HG02642 (cell line): Measurements from ENCODE around the gene COL15A1.

Experiments used
- ATAC-seq: cut with Tn5 transposase; IDR thresholded peaks from one replicate; pipeline ENCODE4 v1.9.1; 2021; ENCODE audit warnings: mild to moderate bottlenecking; ENCODE audit not compliant: unreplicated experiment, poor library complexity

Gene COL15A1

GRCh38 chr9:98913705-98914104, 30.0 kb upstream of the COL15A1 start:
- ATAC-seq = no peak

DNA sequence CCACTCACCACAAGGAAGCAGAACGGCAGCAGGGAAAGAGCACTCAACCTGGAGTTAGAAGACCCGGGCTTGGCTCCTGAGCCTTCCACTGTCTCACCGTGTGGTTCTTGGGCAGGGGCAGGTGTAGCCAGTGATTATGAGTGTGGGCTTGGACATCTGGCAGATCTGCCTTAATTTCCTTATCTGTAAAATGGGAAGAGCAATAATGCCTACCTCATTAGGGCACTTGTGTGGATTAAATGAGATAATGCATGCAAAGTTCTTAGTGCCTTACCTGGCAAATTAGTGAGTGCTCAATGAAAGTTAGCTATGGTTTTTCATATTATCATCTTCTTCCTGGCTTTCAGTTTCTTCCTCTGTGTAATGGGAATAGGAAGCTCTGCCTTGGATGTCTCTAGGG, 28.1 kb upstream of the COL15A1 start:
- ATAC-seq = no peak

- ATAC-seq = no peak
These were observed 27.0 kb upstream of the COL15A1 start for GRCh38 chr9:98916660-98917059.

DNA sequence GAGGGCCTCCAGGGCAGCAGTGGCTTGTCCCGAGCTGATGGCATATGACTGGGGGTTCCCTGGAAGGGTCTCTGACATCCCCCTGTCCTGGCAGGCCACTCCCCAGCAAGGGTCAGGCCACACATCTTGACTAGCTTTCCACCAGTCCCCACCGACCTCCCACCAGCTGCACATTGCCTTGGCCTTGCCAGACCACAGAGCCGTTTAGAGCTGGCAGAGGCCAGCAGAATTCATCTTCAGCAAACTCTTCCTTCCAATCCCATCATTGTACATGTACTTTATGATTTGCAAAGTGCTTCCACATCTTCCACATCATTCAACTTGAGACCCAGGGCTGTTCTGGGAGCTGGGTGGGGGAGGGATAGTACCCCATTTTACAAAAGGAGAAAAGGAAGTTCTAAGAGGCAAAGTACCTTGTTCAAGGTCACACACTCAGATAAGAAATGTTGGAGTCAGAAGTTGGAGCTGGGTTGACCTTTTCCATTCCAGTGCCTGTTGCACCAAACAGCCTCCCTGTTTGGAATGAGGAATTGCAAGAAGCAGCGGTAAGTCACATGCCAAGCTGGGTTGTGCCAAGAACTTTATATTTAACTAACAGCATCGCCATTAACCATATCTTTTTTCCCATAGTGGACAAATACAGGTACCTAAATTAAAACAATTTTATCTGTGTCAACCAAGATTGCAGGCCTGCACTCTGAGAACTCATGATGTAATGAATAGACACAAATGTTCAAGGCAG, 25.8 kb upstream of the COL15A1 start:
- ATAC-seq = no peak

DNA sequence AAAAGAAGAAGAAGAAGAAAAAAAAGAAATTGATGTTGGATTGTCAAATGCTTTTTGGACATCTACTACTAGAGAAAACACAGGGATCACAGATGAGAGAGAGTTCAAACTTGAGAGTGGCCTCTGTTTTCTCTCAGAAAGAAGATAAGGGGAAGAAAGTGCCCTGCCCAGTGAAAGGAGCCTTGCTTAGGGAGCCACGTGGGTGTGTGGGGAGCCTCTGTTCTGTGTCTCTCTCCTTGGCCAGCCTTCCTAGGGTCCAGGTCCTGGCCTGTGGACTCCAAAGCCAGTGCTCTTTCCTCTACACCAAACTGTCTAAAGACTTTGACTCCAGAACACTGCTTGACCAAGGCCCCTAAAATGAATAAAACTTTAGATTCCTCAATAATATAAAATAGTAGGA, 22.0 kb upstream of the COL15A1 start:
- ATAC-seq = no peak

GRCh38 chr9:98922721-98923435, 20.8 kb upstream of the COL15A1 start:
- no peak for ATAC-seq

- ATAC-seq = no peak
These were observed 20.1 kb upstream of the COL15A1 start for GRCh38 chr9:98923451-98924123.

DNA sequence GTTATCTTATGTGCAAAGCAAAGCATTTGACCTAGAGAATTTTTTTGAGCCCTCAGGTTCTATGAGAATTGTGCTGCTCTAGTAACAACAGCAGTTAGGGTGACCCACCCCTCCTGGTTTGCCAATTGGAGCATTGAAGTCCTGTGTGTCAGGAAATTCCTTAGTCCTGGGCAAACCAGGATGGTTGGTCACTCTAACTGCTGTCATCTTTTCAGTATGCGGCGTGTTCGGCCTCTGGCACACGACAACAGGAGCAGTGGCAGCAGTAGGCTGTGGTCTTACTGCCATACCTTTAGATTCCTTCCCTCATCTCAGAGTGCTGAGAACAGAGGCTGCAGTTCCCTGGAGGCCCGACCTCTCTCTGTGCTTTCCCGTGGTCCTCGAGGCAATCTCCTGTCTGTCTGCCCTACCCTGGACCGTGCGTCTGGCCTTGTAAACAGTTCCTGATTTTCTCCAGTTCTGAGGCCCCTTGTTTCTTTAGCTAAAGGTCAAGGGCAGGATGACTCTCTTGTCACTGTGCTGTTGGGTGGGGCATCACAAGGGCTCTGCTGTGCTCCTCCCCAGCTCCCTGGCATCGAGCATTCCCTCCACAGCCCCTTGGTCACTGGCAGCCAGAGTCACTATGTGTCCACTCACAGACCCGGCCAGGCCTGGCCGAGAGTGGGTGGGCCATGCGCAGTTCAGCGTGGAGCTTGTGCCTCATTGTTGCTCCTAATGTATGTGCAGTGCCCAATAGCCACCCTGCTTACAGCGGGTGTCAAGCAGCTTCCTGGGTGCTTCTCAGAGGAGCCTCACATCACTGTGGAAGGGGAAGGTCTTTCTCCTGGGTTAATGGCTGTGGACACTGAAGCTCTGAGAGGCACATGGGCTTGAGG, 18.5 kb upstream of the COL15A1 start:
- ATAC-seq = no peak

GRCh38 chr9:98925956-98926355, 17.8 kb upstream of the COL15A1 start:
- ATAC-seq = no peak

DNA sequence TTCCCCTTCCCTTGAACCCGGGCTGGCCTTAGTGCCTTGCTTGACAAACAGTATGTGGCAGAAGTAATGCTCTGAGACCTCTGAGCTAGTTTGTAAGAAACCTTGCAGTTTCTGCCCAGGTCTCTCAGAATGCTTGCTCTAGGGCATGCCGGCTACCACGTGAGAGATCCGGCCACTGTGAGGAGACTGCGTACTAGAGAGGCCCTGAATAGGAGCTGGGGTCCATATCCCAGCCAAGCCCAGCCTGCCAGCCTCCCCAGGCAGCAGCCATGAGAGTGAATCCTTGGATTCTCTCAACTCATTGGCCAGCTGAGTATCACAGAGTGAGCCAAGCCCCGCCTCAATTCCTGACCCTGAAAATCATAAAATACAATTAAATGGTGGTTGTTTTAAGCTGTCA, 16.0 kb upstream of the COL15A1 start:
- no peak for ATAC-seq

DNA sequence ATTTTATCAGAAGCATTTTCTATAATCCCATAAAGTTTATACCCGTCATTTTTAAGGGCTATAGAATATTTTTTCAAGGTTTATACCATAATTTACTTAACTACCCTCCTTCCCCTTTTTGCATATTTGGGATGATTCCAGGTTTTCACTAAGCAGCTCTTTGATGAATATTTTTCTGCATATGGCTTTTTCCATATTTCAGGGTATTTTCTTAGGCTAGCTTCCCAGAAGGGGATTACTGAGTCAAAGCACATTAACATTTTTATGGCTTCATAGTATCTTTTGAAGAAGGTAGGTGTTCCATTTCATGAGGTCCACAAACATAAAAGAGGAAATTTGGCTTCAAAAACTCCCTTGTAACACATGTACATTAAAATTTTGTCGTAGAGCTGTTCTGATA, 14.6 kb upstream of the COL15A1 start:
- ATAC-seq = no peak

- no peak for ATAC-seq
These were observed 13.8 kb upstream of the COL15A1 start for GRCh38 chr9:98929895-98930341.

DNA sequence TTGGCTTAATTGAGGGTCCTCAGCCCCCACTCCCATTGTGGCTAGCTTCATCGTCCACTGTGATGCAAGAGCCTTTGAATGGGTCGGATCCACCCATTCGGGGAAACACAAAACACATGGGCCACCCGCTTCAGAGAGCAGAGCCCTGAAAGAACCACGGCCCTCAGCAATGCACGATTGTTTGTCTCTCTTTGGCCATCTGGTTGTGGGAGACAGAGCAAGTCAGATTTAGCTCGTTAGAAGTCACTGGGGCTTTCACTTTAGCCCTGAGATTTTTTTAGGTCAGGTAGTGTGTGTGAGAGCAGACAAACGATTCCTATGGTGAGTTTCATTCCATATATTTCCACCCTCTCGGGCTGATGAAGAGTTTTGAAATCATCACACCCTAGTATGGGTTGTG, 12.9 kb upstream of the COL15A1 start:
- no peak for ATAC-seq

DNA sequence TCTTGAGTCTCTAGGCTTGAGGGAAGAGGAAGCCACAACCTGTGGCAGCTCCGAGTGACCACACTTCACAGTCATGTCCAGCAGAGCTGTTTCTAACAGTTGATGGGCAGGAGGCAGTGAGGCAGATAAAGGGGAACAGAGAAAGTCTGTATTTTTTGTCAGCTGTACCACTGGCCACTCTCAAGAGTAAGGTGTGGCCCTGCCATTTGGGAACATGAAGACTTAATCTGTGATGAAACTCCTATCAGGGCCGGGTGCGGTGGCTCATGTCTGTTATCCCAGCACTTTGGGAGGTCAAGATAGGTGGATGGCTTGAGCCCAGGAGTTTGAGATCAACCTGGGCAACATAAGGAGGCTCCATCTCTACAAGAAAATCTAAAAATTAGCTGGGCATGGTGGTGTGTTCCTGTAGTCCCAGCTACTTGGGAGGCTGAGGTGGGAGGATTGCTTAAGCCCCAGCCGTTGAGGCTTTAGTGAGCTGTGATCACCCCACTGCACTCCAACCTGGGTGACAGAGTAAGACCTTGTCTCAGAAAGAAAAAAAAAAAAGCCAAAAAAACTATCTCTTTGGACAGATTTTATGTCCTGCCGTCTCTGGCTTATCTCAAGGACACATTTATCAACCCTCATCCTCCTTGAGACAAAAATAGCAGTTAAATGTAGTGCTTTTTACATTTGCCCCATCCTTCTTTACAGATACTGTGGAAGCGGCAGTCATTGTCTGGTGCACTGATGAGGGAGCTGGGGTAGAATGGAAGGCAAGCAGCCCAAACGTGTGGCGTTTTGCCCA, 11.9 kb upstream of the COL15A1 start:
- no peak for ATAC-seq

GRCh38 chr9:98933185-98933584, 10.5 kb upstream of the COL15A1 start:
- no peak for ATAC-seq

DNA sequence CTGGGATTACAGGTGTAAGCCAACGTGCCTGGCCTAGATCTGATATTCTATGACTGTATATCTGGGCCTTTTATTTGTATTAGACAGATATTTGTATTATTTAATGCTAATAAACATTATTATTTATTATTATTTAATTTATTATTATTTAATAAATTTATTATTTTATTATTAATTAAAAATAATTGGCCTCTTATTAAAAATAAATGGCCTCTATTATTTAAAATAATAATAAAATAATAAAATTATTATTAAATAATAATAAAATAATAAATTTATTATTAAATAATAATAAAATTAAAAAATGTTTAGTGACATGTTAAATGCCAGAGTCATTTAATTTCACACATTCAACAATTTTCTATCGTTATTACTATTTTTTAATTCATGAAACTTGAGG, 9.8 kb upstream of the COL15A1 start:
- no peak for ATAC-seq

DNA sequence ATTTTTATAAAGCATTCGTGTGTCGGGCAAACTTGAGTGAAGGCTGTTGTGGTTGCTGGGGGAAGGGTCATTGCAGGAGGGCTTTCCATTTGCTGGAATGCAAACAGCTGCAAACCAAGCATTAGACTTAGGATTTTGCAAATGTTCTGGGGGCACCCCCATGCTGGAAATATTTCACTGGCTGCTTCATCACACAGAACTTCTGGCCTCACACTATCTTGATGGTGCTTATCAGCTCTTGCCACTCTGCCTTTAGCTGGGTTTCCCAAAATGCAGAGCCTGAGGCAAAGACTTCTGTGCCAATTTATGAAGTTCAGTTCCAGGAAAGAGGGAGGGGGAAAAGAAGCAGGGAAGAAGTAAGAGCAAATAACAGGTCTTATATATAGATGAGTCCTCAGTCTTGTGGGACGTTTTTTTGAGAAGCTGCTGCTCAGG, 8.6 kb upstream of the COL15A1 start:
- no peak for ATAC-seq

GRCh38 chr9:98940276-98940675, 3.4 kb upstream of the COL15A1 start:
- ATAC-seq = no peak

DNA sequence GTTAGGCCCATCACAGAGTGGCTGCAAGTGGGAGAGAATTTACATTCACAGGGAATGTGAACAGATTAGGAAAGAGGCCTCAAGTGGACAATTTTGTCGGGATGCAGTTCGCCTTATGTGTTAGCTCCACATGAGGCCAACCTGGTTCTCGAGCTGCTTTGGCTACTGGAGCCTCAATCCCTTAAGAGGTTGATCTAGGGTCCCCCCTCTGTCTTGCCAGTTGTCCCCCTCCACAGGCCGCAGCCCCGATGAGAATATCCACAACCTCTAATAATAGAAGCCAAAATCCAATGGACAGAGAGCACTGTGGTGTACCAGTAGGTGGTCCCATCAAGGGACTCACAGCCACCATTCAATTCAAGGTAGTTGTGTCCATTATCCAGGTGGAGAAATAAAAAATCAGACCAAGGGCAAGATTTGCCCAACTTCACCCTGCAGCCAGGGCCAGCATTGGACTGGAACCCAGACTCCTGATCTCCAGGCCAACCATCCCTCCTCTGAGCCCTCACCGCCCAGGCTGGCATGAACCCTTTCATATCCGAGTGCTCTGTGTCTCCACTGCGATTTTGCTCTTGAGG, 1.7 kb upstream of the COL15A1 start:
- ATAC-seq = no peak
